ENCODE results near the gene FGD3.

Gene FGD3

GRCh38 chr9:93054758-93055704 is 107.7 kb downstream of the FGD3 start:
- Histone ChIP-seq H3F3A (ENCODE audit: insufficient read depth) (peaks cover 5% of the 10 kb centered on the region; the same call in 1 of the 2 replicates), H4K20me1 (ENCODE audit: low read depth, low read length) (no peaks in the 10 kb centered on the region), H3K27me3 (ENCODE audit: low read length) (no peaks in the 10 kb centered on the region), H2AFZ (ENCODE audit: low read depth, low read length, severe bottlenecking) (no peak overlapping the region), H3K9ac (ENCODE audit: low read length) (no peak overlapping the region), H3K27ac (ENCODE audit: low read depth, low read length) (no peak overlapping the region), H3K9me3 (ENCODE audit: insufficient read depth, low read length) (no peaks in the 10 kb centered on the region), H3K79me2 (ENCODE audit: insufficient read depth, low read length) (no peaks in the 10 kb centered on the region), H3K36me3 (ENCODE audit: low read length) (no peaks in the 10 kb centered on the region), H3K9me2 (replicated peaks; ENCODE audit: insufficient read depth, low read length) (no peaks in the 10 kb centered on the region), H3K4me3 (ENCODE audit: insufficient read depth, low read length, poor library complexity, severe bottlenecking) (no peak overlapping the region), H3K4me2 (ENCODE audit: low read depth, low read length, poor library complexity, severe bottlenecking) (no peak overlapping the region)
- no peak for TF ChIP-seq CTCF (IDR thresholded peaks at IDR 0.05; ENCODE audit: insufficient read depth, low read length, poor library complexity, severe bottlenecking)
- no peak for TF ChIP-seq EZH2phosphoT487 (conservative IDR thresholded peaks at IDR 0.05; ENCODE audit: low read length)

GRCh38 chr9:93057042-93057702 is 109.8 kb downstream of the FGD3 start:
- H3K4me2 ChIP-seq (ENCODE audit: low read depth, low read length, poor library complexity, severe bottlenecking), result no peak overlapping the region
- no peak overlapping the region for H3K27ac ChIP-seq (ENCODE audit: low read depth, low read length)

GRCh38 chr9:93057703-93058354 is 110.5 kb downstream of the FGD3 start:
- Histone ChIP-seq H3K27me3 (ENCODE audit: low read length) (no peaks in the 10 kb centered on the region), H3K9ac (ENCODE audit: low read length) (no peak overlapping the region), H3K9me3 (ENCODE audit: insufficient read depth, low read length) (no peaks in the 10 kb centered on the region), H3K27ac (ENCODE audit: low read depth, low read length) (no peak overlapping the region), H3K79me2 (ENCODE audit: insufficient read depth, low read length) (no peaks in the 10 kb centered on the region), H3K4me2 (ENCODE audit: low read depth, low read length, poor library complexity, severe bottlenecking) (no peak overlapping the region), H3F3A (ENCODE audit: insufficient read depth) (peaks cover 9% of the 10 kb centered on the region; the same call in 1 of the 2 replicates), H3K4me3 (ENCODE audit: insufficient read depth, low read length, poor library complexity, severe bottlenecking) (no peak overlapping the region), H2AFZ (ENCODE audit: low read depth, low read length, severe bottlenecking) (no peak overlapping the region), H4K20me1 (ENCODE audit: low read depth, low read length) (no peaks in the 10 kb centered on the region), H3K9me2 (replicated peaks; ENCODE audit: insufficient read depth, low read length) (no peaks in the 10 kb centered on the region), H3K36me3 (ENCODE audit: low read length) (no peaks in the 10 kb centered on the region)
- no peak for TF ChIP-seq EZH2phosphoT487 (conservative IDR thresholded peaks at IDR 0.05; ENCODE audit: low read length)
- TF ChIP-seq CTCF (IDR thresholded peaks at IDR 0.05; ENCODE audit: insufficient read depth, low read length, poor library complexity, severe bottlenecking), result no peak

More at GRCh38 chr9:93057042-93057702, 109.8 kb downstream of the FGD3 start:
- Histone ChIP-seq H3K4me3 (ENCODE audit: insufficient read depth, low read length, poor library complexity, severe bottlenecking) (no peak overlapping the region), H3K79me2 (ENCODE audit: insufficient read depth, low read length) (no peaks in the 10 kb centered on the region), H3K9me3 (ENCODE audit: insufficient read depth, low read length) (no peaks in the 10 kb centered on the region), H4K20me1 (ENCODE audit: low read depth, low read length) (no peaks in the 10 kb centered on the region), H2AFZ (ENCODE audit: low read depth, low read length, severe bottlenecking) (no peak overlapping the region), H3K36me3 (ENCODE audit: low read length) (no peaks in the 10 kb centered on the region), H3F3A (ENCODE audit: insufficient read depth) (peaks cover 6% of the 10 kb centered on the region; the same call in 1 of the 2 replicates), H3K9me2 (replicated peaks; ENCODE audit: insufficient read depth, low read length) (no peaks in the 10 kb centered on the region), H3K9ac (ENCODE audit: low read length) (no peak overlapping the region), H3K27me3 (ENCODE audit: low read length) (no peaks in the 10 kb centered on the region)
- TF ChIP-seq EZH2phosphoT487 (conservative IDR thresholded peaks at IDR 0.05; ENCODE audit: low read length) (no peak), CTCF (IDR thresholded peaks at IDR 0.05; ENCODE audit: insufficient read depth, low read length, poor library complexity, severe bottlenecking) (no peak)

All from SU-DHL-6 (cell line).